NCI-H146 treated with DMSO at 0.1 percent for 48 hours (cell line): ENCODE data around the gene SMOC2.

Experiments
- DNase-seq: peaks from one replicate; lab custom pipeline; 2025; ENCODE audit not compliant: unreplicated experiment; lab: John Stamatoyannopoulos, UW

The SMOC2 gene

DNA sequence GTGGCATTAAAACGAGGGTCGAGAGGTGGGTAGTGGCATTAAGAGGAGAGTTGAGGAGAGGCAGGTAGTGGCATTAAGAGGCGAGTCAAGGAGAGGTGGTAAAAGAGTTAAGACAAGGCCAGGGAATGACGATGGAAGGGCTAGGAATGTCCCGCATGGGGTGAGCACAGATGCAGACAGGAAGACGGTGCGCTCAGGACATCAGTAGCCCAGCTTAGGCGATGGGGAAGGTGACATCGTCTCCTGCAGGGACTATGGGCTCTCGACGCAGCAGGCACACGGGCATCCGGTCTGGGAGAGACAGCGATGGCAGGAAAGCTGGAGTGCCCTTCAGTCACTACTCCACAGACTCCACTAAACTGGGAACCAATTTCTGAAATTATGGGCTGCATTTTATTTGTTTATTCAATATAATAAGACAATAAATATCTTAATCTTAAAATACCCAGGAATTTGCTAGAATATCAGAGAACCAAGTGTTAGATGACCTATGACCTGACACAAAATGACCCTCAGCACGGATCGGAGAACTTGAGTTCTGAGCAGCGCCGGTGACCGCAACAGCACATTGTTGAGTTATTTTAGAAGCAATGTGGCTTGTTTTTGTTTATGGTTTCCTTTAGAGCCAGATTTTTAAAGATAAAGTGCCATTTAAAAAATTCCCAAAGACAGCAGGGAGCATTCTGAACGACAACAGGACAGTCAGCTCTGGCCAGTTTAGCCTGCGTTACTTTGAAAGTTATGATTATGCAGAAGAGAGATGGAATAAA lies 177.7 kb downstream of the SMOC2 start:
- DNase-seq, result no peak

DNA sequence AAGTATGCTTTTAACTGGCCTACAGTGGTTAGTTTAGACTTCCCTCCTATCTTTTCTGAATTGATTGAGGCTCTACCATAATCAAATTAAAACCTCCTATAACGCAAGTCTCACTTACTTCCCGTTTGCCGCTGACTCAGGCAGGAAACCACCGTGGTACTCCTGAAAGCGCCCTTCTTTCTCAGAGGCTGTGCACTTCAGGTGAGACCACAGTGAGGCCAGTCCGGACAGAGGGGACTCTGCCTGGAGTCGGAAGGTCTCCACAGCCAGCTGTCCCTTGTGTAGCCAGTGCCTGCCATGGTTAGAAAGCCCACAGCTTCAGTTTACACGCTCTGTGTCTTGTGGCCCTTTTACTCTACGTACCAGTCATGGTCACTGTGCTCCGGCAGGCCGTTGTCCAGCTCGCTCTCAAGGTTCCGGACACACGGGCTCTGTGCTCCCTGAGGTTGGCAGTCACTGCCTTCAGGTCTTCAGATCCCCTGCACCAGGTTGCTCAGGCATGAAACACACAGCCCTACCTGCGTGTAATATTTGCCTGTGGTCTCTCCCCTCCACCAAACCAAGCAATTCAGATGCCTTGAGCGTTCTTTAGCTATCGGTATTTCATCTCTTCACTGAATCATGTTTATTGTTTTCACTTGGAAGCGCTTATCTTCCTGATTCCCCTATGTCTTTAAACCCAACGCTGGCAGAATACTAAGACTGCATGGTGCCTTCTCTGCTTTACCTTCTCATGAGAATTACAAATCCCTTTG lies 178.8 kb downstream of the SMOC2 start:
- no peak for DNase-seq

DNA sequence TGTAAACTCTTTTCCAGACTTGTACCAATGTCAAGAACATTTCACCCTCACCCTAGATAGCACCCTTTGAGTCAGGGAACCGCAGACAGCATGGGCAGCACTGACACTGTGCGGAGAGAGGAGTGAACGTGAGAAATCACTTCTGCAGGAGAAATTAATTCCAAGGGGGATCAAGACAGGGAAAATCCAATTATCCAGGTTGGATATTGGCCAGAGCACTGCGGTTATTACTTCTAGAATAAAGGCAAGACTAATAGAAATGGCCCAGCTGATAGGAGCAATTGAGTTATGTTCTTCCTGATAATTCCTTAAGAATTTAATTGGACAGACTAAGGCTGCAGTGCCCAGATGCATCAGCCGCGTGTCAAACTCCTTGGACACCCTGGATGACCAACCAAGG lies 179.6 kb downstream of the SMOC2 start:
- DNase-seq, result no peak

DNA sequence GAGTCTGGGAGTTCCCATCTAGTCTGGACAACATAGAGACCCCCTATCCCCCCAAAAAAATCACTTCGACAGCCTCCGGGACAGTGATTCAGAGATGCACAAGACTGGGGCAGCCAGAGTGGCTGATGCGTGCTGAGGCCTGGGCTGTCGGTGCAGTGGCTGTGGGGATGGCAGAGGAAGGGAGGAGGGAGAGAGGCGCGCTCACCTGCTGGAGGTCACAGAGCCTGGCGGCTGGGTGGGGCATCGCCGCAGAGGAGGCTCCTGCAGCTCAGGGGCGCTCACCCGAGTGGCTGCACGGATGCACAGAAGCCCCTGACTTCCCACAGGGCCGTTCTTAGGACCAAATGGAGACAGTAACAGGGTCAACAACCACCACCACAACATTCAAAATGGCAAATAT lies 182.8 kb downstream of the SMOC2 start:
- DNase-seq, result no peak

DNA sequence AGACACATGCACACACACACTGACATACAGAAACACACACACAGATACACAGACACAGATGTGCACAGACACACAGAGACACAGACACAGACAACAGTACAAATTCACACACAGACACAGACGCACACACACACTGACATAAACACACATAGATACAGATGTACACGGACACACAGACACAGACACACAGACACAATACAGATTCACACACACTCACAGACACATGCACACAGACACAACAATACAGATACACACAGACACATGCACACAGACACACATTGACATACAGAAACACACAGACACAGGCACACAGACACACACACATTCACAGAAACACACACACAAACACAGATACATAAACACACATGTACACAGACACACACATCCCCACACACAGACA lies 183.6 kb downstream of the SMOC2 start:
- DNase-seq, result no peak

DNA sequence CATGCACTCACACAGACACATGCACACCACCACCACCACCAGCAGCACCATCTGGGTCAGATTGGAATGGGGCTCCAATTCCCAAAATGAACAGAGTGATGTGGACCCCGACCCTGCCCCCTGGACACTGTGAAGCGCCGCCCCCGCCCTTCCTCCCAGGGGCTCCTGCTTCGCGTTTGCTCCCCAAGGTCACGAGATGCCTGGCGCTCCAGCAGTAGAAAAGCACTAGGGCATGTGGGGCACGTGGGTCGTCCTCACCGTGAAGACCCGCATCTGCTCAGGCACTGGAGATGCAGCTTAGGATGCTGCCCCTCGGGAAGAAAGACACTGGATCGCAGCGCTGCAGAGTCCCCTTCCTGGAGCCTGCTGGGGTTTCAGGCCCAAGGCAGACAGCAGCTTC lies 184.0 kb downstream of the SMOC2 start:
- no peak for DNase-seq

DNA sequence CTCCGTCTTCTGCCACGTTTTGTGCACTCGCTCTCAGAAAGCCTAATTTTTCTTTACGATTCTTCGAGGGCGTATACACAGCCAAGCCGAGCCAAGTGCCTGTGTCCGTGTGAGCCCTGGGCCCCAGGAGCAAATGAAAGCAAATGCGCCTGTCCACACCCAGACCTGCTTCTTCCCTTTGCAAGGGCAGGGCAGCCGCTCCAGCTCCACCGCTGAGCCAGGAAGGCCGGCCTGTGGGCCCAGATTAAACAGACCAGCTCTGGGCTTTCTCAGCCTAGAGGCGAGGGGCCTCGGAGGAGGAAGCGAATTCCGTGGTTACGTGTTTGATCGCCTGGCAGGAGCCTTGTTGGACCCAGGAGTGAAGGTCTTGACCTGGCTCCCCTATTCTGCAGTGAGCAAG lies 184.6 kb downstream of the SMOC2 start:
- DNase-seq, result no peak

DNA sequence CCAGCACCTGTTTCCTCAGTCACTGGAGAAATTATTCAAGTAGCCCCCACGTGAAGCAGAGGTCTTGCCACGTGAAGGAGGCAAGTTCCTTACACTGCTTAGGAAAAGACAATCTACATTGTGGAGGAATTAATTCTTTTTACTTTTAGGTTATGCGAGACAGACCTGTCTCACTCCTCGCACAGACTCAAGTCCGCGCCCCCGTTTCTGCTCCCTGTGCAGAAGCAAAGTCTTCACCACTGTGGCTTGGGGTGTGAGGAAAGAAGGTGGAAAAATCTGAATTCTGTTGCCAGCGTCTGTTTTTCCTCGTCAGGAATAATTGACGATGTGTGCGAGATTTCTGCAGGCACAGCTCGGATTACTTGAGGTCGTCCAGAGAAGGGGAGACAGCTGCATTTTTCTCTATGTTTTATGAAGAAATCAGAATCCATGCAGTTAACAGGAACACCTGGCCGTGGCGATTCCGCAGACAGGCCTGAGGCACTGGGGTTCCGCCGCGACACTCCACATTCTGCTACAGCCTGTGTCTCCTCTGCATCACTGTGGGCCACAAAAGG lies 185.1 kb downstream of the SMOC2 start:
- DNase-seq, result no peak

DNA sequence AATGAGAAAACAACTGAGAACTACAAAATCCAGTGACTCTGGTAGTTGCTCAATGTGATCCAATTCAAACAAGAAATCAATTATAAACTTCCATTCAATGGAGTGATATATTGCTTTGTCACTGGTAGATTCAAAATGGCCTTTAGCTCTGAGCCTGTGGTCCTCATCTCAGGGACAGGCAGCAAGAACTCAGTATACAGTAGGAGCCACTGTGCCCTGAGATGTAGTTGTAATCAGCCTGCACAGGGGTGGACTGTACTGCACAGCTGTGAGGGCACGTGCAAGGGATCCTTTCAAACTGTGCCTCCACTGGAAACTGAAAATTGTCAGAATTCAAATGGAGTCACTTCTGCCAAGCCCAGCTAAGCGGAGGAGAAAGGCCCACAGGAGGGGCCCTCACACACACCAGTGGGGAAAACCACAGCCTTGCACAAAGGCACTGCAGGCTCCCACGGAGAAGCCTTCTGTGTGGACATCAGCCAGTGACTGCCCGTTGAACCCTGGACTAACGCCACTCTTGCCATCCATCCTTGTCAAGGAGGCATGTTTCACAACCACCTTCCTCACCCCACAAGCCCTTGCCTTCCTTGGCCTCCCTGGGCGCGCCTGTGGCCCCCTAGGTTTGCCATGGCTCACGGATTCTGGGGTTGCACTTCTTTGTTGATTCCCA lies 186.7 kb downstream of the SMOC2 start:
- DNase-seq, result no peak

DNA sequence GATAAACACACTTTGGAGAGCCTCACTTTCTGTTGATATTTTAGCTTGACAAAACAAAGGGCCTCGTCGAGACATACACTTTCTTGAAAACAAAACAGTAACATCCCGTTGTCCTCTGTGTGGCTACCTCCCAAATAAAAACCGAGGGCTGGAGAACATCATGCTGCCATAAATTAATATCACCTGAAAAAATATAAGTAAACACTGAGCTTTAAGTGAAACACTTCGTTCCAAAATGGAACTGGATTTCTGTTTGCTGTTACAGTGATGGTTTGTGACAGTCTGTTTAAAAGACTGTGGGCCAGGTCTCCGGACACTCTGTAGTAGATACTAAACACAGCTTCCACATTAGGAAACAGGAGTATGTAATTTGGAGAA lies 187.2 kb downstream of the SMOC2 start:
- DNase-seq, result no peak

DNA sequence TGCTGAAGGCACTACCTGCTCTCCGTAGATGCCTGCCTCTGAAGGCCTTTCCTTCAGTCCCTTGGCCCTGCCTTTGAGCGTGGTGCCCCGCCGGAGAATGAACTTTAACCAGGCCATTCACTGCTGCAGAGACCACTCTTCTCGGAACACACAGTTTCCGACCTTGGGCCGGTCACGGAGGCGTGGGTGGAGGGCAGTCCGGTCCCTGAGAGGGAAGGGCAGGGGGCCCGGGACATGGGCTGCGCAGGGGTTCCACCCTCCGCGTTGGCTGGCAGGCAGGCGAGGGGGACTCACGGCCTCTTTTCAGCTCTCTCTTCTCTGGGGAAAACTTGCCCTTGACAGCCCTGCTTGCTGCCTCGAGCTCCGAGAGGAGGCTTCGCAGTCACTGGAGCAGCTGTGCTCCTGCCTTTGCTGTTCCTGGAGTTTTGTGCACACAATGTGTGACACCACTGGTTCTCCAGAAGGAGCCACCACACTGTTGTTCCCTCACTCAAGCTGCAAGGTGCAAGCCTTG lies 187.8 kb downstream of the SMOC2 start:
- no peak for DNase-seq

DNA sequence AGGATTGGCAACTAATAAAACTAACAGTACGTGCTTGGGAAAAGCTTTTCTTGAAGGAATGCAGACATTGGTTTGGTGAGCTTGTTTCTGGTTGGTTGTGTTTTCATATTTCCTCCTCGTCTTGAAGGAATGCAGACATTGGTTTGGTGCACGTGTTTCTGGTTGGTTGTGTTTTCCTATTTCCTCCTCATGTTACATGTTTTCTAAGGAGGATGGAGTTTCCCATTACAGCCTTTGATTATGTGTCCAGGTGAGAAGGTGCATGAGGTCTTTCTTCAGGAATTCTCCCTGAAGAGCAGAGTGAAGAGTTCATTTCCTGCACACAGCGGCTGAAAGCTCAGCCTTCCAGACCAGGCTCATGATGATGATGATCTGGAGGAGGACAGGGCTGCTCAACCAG lies 190.6 kb downstream of the SMOC2 start:
- DNase-seq, result no peak

DNA sequence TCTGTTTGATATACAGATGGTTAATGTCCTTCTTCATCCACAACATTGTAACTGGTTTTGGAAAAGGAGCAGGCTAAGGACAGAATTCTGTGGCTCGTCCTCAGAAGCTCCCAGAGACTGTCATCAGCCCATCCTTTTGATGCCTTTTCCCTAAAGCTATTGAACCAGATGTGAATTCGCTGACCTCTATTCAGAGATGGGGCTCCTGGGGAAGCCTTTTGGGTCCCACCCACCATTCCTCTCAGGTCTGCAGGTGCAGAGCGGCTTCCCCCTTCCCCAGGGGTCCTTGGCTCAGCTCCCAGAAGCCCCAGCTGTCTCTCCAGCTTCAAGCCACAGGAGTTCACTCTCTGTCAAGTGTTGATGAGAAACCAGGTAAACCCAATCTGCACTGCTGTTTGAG lies 191.7 kb downstream of the SMOC2 start:
- DNase-seq, result peak; percentile 90

DNA sequence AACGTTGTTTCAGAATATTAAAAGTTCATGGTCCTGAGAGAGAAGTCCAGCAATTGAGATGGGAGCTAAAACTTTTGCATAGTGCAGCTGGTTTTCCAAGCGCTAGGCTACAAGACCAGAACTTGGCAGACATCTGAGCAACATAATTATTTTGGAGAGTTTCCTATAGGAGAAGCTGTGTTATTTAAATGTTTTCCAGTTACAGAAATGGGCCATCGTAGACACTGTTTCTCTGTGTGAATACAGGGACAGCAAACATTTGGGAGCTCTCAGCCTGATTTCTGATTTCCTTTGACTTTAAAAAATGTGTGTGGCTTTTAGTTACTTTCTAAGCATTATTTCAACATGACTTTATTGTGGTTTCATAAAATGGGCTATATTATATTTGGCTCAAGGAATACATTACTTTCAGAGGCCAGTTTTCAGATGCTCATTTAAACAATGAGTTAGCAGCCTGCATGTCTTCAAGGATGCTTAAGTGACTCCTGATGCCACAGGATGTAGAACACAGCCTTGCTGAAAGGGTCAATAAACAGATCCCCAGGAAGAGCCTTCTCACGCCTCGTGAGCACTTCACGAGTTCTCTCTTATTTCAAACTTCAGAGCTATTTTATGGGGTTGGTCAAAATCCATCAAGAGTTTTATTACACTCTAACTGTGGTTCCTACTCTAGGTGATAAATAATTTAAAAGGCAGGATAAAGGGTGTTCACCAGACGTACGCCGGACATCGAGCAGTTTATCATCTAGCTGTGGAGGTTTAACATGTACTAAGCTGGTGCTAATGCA lies 193.8 kb downstream of the SMOC2 start:
- DNase-seq, result no peak

DNA sequence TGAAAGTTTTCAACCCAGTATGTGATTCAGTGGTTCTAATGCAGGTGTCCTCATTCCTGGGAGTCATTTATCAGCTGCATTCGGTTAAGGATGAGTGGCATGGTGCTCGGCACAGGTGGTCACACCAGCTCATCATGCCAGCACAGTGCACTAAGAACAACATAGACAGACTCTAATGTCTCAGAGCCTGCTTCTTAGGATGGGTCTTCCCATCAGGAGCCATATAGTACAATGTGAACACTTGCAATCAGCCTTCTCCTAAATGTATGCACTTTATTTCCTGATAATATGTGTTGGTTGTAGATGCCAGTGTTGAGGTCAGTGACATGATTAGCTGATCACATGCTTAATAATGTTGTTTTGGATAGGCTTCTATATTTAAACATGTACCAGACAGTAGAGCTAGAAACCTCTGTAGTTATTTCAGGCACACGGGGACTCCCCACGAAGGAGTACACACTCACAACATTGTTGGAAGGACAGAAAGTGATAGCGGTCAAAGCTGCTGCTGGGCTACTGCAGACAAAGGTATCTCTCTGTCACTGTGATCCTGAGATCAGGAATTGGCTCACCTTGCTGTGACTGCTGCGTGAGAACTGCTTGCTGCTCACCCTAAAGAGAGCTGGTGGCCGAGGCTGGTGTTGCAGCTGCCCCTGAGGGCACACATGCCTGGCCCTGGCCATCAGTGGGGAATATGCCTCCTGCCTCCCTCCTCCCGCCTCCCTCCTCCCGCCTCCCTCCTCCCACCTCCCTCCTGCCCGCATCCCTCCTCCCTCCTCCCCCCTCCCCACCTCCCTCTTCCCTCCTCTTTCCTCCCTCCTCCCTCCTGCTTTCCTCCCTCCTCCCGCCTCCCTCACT lies 195.4 kb downstream of the SMOC2 start:
- no peak for DNase-seq

DNA sequence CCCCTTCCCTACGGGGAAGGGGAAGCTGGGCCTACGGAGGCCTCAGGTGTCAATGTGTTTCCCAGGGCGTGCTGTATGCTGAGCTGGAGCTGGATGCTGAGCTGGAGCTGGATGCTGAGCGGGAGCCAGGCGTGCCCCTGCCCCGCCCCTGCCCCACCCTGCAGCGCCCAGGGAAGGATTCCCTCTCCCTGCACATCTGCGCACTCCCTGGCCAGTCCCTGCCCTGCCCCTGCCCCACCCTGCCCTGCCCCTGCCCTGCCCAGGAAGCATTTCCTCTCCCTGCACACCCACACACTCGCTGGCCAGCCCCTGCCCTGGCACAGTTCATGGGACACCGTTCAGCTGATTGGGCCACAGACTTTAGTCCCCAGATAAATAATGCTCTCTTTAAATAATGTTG lies 196.8 kb downstream of the SMOC2 start:
- DNase-seq, result no peak

DNA sequence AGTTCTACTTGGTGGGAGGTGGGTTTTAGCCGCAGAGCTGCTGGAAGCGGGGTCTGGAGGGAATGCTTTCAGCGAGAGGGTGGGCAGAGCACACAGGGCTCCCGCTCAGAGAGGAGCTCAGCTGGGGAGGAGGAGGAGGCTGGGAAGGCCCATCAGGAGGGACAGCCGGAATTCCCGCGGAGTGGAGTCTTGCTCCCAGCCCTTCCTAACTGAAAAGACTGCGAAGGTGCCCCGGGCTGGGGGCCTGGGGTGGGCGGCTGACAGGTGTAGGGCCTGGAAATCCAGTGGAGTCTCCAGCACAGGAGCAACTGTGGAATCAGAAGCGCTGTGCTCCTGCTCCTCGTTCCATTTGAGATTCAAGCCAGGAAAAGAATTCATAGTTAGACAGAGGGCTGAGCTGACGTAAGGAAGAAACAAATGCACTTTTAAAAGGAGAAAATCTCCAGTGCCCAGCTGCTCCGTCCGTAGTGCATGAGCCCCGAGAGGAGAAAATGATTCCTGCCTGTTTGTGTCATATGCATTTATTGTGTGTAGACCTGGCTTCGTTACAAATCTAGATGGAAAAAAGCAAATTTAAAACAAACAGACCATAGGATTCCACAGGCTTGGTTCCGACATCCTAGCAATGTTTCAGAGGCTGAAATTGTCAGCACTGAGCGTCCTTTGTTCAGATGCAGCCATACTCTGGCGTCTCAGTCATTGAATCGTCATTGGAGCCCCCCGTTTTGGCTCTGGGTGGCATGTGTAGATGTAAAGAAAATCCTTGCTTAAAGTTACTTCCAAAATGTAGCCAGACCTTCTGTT lies 197.7 kb downstream of the SMOC2 start:
- no peak for DNase-seq

DNA sequence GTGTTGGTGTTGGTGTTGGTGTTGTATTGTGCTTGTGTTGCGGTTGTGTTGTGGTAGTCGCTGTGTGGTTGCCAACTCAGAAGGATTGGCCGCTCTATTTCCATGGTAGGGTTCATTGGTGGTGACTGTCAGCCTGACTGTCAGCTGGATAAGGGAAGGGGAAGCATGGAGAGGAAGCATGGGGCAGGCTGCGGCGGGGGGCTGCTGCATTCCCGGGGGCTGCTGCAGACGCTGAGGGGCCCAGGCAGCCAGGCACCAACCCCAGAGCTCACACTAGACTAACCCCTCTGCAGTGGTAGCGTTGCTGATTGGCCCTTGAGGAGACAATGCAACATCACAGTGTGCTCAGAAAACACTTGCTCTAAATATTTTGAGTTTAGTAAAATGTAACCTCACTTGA lies 199.2 kb downstream of the SMOC2 start:
- no peak for DNase-seq

DNA sequence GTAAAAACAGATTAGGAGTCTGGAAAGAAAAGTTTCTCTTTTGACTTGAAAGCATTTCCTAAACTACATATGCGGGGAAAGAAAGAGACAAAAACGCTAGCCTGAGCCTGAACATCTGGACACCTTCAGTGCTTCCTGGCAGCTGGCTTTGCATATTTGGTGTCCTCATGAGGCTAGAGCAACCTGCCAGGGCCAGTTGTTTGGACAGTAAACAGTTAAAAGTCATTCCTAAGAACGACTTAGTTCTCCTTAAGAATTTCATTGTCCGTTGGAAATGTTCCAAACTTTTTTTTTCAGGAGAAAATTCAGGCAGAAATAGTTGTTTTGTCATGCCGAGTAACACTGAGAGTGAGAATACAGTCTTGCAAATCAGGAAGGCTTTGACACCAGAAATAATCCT lies 199.8 kb downstream of the SMOC2 start:
- no peak for DNase-seq
